ENCODE data around the gene HES7.

DNA sequence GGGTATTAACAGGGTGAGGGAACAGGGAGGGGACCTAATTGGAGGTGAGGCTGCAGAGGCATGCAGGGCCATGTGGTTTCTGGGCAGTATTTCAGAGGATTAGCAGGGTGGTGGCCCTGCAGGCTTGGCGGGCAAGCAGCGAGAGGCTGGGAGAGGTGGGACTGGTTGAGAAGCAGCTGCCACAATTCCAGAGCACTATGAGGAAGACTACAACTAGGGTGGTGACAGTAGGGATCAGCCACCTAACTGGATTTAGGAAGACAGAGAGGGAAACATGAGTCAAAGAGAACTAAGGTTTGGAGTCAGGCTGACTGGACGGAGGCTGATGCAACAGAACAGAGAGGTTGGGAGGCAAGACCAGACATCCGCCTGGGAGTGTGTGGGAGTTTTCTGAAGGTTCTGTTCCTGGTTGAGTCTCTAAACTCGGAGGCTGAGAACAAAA lies 17.9 kb downstream of the HES7 start:
- no peak for TF ChIP-seq POLR2A (IDR thresholded peaks at IDR 0.05)
- TF ChIP-seq, protein P1, sequence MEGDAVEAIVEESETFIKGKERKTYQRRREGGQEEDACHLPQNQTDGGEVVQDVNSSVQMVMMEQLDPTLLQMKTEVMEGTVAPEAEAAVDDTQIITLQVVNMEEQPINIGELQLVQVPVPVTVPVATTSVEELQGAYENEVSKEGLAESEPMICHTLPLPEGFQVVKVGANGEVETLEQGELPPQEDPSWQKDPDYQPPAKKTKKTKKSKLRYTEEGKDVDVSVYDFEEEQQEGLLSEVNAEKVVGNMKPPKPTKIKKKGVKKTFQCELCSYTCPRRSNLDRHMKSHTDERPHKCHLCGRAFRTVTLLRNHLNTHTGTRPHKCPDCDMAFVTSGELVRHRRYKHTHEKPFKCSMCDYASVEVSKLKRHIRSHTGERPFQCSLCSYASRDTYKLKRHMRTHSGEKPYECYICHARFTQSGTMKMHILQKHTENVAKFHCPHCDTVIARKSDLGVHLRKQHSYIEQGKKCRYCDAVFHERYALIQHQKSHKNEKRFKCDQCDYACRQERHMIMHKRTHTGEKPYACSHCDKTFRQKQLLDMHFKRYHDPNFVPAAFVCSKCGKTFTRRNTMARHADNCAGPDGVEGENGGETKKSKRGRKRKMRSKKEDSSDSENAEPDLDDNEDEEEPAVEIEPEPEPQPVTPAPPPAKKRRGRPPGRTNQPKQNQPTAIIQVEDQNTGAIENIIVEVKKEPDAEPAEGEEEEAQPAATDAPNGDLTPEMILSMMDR (IDR thresholded peaks at IDR 0.05 in 8 of 11, conservative IDR thresholded peaks at IDR 0.05 in 3 of 11), result no peak
- no peak for TF ChIP-seq POLR2AphosphoS5 (IDR thresholded peaks at IDR 0.05)

Data from spleen (tissue), 7 donors.